Left ventricle myocardium superior (tissue), 1 donor: Measurements from ENCODE around the gene CDH13. TPM values are rescaled to one million over a fixed set of nuclear protein-coding genes. Genes with fewer than 3 reads are reported as not detected.

Source experiments
- ATAC-seq: fragments of 200-7000 bp; cut with Tn5 transposase; one replicate; pipeline ENCODE4 v1.9.1; 2020; ENCODE audit warnings: mild to moderate bottlenecking, moderate library complexity
- DNase-seq: peaks from one replicate; pipeline ENCODE4 v3.0.0-alpha.2; 2020
- intact Hi-C: fragments of 100-400 bp; cut with micrococcal nuclease; formaldehyde crosslinking; loops from one replicate; pipeline ENCODE4 v1.11.0; 2022
- total RNA-seq: library from RNA; stranded (reverse); fragmentation: NEBNext Ultra II Directional; extraction: Animal tissue kit (Norgen Biotek cat#: 25700); gene quantifications from one replicate; pipeline ENCODE4 v1.2.1, GENCODE V29; 2021
- donor health status: DM: no; HTN: yes; CAD: no; lungs with severe emphysema.

The CDH13 gene
- total RNA-seq, 1 donor from 2014 or later, result 167 TPM

DNA sequence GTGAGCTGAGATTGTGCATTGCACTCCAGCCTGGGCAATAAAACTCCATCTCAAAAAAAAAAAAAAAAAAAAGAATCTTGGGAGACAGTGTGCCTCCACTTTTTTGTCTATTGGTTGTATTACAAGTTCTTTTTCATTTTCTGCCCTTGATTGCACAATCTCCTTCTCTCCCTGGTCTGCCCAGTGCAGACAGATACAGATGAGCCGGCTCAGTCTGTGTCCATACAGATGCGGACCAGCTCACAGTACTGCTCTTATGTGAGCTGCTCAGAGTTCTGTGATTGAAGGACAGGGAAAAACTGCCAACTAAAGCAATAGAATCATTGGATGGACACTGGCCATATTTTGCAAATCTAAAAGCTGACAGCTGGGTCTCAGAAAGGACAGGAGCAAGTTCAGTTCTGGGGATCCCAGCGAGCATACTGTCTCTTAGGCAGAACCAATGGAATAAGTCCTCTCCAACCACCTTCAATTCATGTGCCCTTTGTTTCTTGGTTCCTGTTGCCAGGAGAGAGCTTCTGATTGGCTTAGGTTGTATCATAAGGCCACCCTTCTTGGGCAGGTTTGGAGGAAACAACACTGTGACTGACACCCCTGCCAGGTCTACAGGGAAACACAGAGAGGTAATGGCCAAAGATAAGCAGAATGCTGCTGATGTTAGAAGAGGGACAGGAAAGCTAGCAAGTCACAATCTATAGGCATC is 685.4 kb downstream of the CDH13 start:
- intact Hi-C loops, result no loop called here
- no peak for DNase-seq
- no peak for ATAC-seq

DNA sequence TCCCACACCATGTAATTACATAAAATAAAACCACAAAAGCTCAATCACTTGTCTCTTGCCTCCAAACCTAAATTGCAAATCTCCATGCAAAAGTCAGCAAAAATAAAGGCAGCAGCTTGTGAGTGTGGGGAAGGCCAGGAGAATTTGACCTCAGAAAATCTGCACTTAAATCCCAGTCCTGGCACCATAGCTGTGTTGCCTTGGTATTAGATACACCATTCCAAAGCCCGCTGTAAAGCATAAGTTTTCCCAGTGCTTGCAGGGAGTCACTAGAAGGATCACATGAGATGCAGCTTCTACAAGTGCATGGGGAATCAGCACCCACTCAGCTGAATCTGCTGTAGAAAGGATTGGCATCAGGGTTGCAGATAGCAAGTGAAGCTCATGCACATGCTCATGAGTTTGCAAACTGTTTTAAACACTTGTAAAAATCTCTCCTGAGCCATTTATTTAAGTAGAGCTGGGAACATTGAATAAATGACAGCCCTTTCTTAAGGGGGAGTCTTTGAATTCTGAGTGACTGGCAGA is 686.0 kb downstream of the CDH13 start:
- intact Hi-C loops, result no loop called here
- DNase-seq (no peak), ATAC-seq (no peak)

DNA sequence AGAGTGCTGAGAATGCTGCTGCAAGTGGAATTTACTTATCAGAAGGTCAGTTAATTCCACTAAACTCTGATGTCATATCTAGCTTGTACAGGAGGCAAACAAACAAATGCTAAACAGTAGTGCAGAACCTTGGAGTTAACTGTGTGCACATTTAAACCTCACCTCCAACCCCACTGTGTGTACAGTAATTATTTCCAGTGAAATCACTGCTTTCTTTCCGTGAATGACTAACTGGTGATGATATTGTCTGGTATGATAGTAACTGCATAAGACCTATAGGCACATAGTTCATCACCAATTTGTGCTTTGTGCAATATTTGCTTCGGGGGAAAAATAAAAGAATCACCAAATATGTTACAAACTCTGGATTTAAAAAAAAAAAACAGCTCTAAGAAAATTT is 688.5 kb downstream of the CDH13 start:
- no peak for ATAC-seq
- intact Hi-C loops, result no loop called here

DNA sequence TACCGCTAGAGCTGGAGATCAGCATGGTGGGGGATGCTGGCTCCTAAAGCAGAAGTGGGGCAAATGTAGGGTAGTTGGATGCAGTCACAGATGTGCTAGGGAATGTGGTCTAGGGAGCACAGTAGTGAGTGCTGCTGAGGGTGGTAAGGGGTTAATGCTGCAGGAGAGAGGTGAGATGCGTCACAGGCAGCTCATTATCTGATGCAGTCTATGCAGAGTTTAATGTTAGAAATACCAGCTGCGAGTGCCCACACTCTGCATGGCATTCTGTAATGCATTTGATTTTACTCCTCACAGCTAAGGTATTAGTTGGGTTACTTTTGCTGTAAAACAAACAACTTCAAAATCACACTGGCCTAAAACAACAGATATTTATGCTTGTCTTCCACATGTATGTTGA is 689.7 kb downstream of the CDH13 start:
- ATAC-seq, result no peak
- intact Hi-C loops, result no loop called here
- DNase-seq, result no peak

More for the DNA sequence above, 688.5 kb downstream of the CDH13 start:
- DNase-seq, result no peak

DNA sequence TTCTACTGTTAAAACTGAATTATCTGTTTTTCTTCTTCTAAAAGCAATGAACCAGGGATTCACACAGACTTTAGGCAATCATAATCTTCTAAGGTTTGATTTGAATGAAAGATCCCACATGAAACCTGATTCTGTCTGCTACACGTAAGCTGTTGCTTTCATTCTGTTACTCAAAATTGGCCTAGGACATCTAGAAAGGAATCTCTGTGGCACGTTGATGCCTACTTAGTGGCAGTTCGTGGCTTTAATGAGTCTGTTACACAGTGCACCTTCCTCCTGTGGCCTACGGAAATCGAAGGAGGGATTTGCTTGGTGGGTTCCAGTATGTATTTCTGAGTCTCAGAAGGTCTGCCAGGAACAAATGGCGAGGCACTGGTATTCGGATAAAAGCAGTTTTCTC is 691.6 kb downstream of the CDH13 start:
- intact Hi-C loops, result no loop called here
- ATAC-seq, result no peak
- DNase-seq, result no peak

DNA sequence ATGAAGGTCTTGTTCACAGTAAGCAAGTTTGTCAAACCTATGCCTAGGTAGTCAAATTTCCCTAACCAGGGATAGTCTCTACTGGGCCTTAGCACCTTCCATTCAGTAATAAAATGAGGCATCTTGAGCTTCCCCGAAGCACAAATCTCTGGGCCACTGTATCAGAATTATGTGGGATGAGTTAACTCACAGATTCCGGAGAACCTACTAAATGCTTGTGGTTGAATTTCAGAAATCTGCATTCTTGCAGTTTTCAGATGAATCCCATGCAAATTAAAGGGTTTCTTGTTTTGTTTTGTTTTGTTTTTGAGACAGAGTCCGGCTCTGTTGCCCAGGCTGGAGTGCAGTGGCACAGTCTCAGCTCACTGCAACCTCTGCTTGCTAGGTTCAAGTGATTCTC is 702.2 kb downstream of the CDH13 start:
- DNase-seq, result no peak
- intact Hi-C loops, result no loop called here
- no peak for ATAC-seq

DNA sequence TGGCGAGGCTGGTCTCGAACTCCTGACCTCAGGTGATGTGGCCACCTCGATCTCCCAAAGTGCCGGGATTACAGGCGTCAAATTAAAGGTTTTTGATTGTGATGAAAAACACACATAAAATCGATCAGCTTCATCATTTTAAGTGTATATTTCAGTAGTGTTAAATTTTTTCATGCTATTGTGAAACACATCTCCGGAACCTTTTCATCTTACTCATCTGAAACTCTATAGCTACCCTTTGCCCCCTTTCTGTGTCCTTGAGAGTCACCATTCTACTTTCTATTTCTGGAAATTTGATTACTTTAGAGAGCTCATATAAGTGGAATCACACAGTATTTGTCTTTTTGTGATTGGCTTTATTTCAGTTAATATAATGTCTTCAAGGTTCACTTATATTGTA is 702.7 kb downstream of the CDH13 start:
- DNase-seq (no peak), ATAC-seq (no peak)
- intact Hi-C loops, result no loop called here

DNA sequence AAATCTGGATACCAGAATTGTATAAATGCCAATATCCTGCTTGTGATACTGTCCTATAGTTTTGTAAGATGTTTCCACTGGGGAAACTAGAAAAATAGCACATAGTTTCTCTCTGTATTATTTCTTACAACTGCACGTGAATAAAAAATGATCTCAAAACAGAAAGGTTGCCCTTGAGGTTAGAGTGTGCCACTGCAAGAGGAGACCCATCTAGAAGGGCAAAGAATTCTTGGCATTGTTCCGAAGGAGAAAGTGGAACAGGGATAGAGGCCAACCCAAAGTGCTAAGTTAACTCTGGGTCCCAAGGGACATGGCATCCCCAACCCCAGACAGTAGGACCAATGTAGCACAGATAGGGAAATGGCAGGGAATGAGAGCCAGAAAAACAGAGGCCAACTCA is 703.5 kb downstream of the CDH13 start:
- DNase-seq, result no peak
- intact Hi-C loops, result no loop called here
- ATAC-seq, result no peak

DNA sequence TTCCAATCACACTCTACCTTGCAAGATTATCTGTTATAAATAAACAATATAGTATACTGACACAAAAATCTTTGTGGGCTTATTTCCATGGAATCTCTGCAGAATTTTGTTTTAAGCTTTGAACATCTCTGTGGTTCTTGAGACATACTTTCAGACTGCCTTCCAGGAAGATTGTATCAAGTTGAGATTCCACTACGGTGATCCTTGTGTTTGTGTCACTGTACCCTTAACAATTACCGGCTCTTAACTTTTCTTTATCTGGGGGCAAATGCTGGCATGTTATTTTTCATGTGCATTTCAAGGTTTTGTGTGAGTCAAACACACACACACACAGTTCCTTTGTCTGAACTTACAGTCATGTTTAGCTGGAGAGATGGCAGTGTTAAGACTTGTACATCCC is 708.3 kb downstream of the CDH13 start:
- DNase-seq (no peak), ATAC-seq (no peak)
- intact Hi-C loops, result no loop called here

DNA sequence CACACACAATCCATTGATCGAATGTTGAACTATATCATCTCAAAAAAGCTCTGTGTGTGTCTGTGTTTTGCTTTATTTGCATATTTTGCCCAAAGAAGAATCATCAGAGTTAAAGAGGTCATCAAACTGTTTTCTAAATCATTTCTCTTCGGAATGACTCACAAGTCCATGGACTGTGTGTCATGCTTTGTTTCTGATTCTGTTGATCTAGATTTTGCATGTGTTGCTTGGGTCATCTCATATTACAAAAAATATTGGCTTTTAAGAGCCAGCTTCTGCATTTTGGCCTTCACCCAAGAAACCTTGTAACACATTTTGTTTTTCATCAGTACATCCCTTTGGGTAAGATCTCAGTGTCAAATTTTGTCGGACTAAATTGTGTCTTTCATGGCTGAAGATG is 709.8 kb downstream of the CDH13 start:
- intact Hi-C loops, result no loop called here
- ATAC-seq (no peak), DNase-seq (no peak)

DNA sequence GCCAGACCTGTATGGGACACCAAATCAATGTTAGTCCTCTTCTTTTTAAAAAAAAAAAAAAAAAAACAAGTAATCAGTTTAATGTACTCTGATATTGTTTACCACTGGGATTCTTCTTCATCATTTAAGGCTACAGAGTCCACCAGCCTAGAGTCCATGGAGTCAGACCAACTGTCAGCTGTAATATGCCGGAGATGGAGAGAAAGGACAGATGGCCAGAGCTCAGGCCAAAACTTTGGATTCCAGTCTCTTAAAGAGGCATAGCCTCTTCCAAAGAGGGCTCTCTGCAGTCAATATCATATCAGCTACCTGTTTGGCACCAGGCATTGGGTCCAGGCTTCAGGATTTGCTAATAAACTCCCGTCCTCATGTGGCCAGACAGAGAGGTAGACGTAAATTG is 711.4 kb downstream of the CDH13 start:
- peak; percentile 43 for ATAC-seq

DNA sequence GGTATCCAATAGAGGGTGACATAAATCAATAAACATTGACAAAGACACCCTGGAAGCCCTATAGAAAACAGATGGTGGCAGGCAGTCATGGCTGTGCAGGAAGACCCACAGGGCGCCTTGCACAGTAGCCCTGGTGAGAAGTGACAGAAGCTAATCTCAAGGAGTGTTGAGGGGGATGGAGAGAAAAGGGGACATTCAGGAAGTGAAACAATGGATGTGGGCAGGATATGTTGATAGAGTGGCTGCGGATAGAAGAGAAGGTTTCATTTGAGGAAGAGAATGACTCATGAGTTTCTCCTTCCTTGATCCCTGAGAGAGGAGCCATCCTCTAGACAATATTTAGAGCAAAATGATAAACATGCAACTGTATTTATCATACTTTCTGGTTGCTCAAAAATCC is 712.2 kb downstream of the CDH13 start:
- DNase-seq (no peak), ATAC-seq (no peak)
- intact Hi-C loops, result no loop called here

More for the DNA sequence above, 711.4 kb downstream of the CDH13 start:
- intact Hi-C loops, result no loop called here
- no peak for DNase-seq

DNA sequence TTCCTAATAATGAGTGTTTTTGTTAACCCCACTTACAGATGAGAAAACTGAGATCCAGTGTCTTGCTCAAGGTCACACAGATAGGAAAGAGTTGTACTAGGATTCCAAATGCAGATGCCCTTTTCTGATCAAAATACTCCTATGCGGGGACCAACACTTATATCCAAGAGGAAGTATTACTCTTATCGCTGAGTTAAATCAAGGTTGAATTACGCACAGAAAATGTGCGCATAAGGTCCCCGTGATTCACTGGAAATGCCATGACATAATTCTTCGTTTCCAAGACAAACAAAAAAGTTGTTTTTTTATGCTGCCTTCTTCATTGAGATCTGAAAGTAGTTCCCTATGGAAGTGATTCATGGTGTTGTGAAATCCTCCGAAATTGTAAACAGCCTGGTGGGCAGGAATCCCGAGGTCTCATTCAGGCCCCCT is 717.2 kb downstream of the CDH13 start:
- intact Hi-C loops, result no loop called here
- DNase-seq (no peak), ATAC-seq (no peak)

DNA sequence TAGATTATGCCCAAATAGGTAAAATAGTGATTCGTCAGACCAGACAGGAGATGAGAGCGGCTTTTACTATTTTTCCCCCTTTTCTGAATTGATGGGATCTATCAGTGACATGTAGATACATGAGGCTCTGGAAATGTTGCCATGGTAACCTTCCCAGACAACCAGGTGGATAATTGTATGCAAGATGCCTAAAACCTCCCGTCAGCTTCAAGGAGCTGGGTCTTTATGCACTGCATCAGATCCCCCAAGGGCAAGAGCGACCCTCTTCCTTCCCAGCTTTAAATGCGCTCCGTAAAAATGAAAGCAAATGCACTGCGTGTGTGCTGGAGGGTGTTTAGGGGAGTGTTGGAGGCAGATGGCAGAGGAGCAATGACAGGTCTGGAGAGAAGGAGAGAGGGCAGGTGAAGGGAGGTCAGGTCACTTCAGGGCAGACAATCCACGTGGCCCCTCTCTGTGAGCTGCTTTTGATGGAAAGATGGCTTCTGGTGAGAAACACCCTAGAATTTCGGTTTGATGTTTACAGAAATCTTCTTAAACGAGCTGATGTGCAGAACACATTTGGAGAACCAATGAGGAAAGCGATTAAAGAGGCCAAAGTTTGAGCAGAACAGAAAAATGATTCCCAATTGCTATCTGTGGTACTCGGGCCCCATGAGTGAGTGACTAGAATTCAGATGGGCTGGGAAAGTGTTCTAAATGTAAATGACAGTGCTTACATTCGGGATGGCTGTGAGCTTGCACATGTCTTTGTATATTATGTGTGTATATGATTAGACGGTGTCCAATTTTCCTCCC is 719.3 kb downstream of the CDH13 start:
- no peak for ATAC-seq
- intact Hi-C loops, result no loop called here
- no peak for DNase-seq

DNA sequence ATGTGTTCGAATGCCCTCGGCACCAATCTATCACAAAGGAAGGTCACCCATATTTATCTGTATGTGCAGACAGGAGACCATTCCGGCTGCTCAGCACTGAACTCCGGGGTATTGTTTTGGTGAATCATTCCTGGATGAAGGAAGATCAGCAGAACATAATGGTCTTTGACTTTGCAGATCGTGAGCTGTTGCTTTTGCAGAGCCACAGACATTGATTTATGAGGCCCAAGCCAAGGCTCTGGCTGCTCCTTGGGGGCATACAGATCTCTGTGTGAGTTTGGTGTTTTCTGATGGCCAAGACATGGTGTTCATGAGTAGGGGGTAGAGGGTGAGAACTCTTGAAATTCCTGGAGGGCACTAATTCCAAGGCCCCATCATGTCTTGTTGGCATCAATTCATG is 722.2 kb downstream of the CDH13 start:
- ATAC-seq, result no peak
- intact Hi-C loops, result no loop called here
- DNase-seq, result no peak

DNA sequence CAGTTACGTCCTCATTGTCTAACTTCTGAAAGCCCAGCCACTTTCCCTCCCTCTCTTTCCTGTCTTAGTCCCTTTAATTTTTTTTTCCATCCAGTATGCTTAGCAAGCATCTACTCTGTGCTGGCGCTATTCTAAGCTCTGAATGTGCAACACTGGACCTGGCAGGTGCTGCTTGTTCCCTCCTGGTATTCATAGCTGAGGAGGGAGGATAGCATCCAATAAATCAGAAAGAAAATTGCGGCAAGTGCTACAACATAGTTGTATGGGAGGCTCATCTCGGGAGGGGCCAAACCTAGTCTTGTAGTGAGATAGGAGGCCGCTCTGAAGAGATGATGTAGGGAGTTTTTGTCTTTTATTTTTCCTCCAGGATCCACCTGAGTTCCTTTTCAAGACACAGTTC is 723.7 kb downstream of the CDH13 start:
- peak; percentile 77 for ATAC-seq
- no peak for DNase-seq

DNA sequence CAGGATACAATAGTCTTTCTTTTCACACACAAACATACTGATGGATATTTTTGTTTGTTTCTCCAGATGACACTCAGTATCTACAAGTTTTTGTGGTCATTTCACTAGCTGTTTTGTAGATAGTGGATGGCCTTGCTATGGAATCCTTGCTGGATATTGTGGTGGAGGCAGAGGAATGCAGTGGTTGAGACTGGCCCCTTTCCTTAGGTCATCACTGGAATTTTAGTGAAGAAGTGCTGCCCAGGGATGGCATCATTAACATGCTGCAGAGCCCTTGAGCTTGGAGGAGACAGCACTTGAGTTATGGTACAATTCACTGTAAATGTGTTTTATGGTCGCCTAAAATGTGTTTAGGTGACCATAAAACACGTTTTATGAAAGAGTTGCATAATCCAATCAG is 725.1 kb downstream of the CDH13 start:
- DNase-seq (no peak), ATAC-seq (no peak)
- intact Hi-C loops, result loop anchor here (10.0 kb wide), 1 partner anchor 747 kb away; no protein-coding TSS in a partner anchor

More for the DNA sequence above, 723.7 kb downstream of the CDH13 start:
- intact Hi-C loops, result loop anchor here (10.0 kb wide), 1 partner anchor 746 kb away; no protein-coding TSS in a partner anchor

DNA sequence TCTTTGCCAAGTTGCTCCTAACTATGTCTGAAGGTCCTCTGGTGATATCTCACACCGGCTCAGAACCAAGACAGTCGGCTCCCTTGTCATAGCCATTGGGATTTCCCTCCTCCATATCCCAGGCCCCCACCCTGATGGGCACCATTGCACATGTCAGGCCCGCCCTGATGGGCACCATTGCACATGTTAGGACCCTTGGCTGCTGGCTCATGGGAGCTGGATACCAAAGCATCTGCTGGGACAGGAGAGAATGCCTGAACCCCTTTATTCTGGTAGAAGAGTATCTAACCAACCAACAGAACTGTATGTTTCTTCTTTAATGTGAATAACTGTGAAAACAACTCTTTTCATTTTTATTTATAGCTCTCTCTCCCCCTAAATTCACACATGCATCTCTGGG is 726.5 kb downstream of the CDH13 start:
- DNase-seq (no peak), ATAC-seq (no peak)
- intact Hi-C loops, result loop anchor here (10.0 kb wide), 1 partner anchor 748 kb away; no protein-coding TSS in a partner anchor

DNA sequence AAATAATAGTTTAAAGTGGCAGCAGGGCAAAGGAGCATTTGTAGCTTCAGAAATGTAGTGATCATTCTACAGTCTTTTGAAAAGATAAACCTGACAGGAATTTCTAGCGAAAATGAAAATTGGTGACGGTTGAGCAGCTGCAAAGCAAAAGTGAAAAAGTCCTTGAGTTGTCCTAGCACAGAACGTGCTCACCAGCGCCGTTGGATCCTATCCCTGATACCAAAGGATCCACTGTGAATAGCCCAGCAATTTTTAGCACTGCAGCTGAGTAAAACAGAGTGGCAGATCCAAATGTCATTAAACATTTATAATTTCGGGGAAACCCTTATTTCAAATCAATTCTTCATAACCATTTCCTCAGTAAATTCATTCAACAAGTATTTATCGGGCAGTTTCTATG is 727.2 kb downstream of the CDH13 start:
- intact Hi-C loops, result loop anchor here (10.0 kb wide), 1 partner anchor 749 kb away; no protein-coding TSS in a partner anchor
- peak; percentile 43 for DNase-seq
- peak; percentile 80 for ATAC-seq

DNA sequence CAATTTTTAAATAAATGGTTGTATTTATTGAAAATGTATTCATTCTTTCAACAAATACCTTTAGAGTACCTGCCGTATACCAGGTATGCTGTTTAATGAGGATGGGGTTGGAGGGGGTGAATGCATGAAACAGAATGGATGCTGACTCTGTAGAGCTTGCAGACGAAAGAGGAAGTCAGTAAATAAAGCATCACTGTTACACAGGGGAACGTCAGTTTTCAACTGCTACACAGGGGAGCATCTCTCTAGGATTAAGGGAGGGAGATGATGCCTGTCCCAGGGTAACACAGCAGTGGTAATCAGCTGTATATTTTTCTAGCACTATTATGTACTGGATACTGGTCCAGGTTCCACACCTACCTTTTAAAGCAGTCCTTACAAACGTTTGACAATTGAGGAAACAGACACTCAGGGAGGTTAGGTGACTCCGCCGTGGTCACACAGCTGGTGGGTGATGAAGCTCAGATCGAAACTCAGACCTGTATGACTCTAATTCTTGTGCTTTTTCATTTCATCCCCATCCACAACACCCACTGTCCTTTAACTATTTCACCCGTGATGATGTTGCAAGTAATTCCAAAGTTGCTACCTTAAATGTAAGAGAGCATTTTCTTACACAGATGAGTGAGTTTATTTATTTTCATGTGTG is 728.9 kb downstream of the CDH13 start:
- DNase-seq (no peak), ATAC-seq (no peak)
- intact Hi-C loops, result loop anchor here (10.0 kb wide), 1 partner anchor 751 kb away; no protein-coding TSS in a partner anchor
